ENCODE results near the gene MYT1.

DNA sequence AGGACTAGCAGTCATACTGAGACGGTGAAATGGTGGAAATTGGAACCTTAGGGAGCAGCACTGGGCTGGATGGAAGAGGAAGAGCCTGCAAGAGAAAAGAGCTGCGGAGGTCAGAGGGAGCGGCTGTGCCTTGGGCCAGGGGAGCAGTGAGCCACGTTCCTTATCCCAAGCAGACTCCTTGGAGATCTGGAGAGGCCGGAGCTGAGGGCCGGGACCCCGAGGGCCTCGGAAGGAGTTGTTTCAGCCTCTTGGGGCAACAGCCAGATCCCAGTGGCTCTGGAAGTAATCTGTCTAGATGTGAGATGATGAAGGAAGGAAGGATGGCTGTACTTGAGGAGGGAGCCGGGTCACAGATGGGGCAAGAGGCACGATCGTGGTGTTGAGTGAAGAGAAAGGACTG, 107.4 kb downstream of the MYT1 start:
- TF ChIP-seq EZH2 (IDR thresholded peaks at IDR 0.05; ENCODE audit: borderline replicate concordance, low read depth, low read length) (no peak), NR1H2 (CRISPR knock-in tag; IDR thresholded peaks at IDR 0.05) (no peak), JUN (IDR thresholded peaks at IDR 0.05; ENCODE audit: borderline replicate concordance, low read depth, low read length) (no peak), JUN (CRISPR knock-in tag; IDR thresholded peaks at IDR 0.05; ENCODE audit: borderline replicate concordance) (no peak), NCOA1 (IDR thresholded peaks at IDR 0.05; ENCODE audit: low read depth) (no peak), POLR2A (conservative IDR thresholded peaks at IDR 0.05) (no peak), SMARCE1 (IDR thresholded peaks at IDR 0.05) (no peak)
- TF ChIP-seq, protein P1, sequence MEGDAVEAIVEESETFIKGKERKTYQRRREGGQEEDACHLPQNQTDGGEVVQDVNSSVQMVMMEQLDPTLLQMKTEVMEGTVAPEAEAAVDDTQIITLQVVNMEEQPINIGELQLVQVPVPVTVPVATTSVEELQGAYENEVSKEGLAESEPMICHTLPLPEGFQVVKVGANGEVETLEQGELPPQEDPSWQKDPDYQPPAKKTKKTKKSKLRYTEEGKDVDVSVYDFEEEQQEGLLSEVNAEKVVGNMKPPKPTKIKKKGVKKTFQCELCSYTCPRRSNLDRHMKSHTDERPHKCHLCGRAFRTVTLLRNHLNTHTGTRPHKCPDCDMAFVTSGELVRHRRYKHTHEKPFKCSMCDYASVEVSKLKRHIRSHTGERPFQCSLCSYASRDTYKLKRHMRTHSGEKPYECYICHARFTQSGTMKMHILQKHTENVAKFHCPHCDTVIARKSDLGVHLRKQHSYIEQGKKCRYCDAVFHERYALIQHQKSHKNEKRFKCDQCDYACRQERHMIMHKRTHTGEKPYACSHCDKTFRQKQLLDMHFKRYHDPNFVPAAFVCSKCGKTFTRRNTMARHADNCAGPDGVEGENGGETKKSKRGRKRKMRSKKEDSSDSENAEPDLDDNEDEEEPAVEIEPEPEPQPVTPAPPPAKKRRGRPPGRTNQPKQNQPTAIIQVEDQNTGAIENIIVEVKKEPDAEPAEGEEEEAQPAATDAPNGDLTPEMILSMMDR (IDR thresholded peaks at IDR 0.05 in 2 of 3, conservative IDR thresholded peaks at IDR 0.05 in 1 of 3; ENCODE audit: insufficient read depth in 2 of 3, low read depth in 1 of 3, low read length in 3 of 3) = no peak
